Tibial nerve (tissue), 4 donors: ENCODE data around the gene OBP2B. TPM values are rescaled to one million over a fixed set of nuclear protein-coding genes. Genes with fewer than 3 reads are reported as not detected.

Experiments used
- DNase-seq, 2 donors: peaks; one replicate each; pipeline ENCODE4 v3.0.0-alpha.2; 2019; ENCODE audit warnings: low spot score in 2 of 2
- H3K27ac ChIP-seq, 4 donors: fragments of 200-600 bp; sonication (generic) in 3 of 4; one replicate each; pipeline ENCODE4 v1.5.1; 2017 to 2019; ENCODE audit warnings: mild to moderate bottlenecking in 1 of 4
- H3K27me3 ChIP-seq, 2 donors: fragments of 200-600 bp; sonication (generic) in 1 of 2; one replicate each; pipeline versions ENCODE4 v1.5.1 to v1.6.0; 2017 to 2019
- H3K36me3 ChIP-seq, 3 donors: fragments of 200-600 bp; sonication (generic); one replicate each; pipeline ENCODE4 v1.5.1; 2018 to 2019
- H3K4me1 ChIP-seq, 4 donors: fragments of 200-600 bp; sonication (generic) in 3 of 4; one replicate each; pipeline ENCODE4 v1.5.1; 2017 to 2019
- H3K4me3 ChIP-seq, 4 donors: fragments of 200-600 bp; sonication (generic) in 3 of 4; one replicate each; pipeline ENCODE4 v1.5.1; 2017 to 2019; ENCODE audit warnings: mild to moderate bottlenecking in 1 of 4, moderate library complexity in 1 of 4
- H3K9me3 ChIP-seq, 4 donors: fragments of 200-600 bp; sonication (generic) in 3 of 4; one replicate each; pipeline ENCODE4 v1.5.1; 2017 to 2019
- CTCF ChIP-seq, 5 experiments: fragments of 200-600 bp in 3 of 5; fragments of 450-650 bp in 2 of 5; sonication (generic) in 3 of 5; IDR thresholded peaks; one replicate each; pipeline ENCODE4 v1.5.1; 2016 to 2019; ENCODE audit warnings: antibody characterized with exemption in 5 of 5, mild to moderate bottlenecking in 3 of 5, moderate library complexity in 2 of 5
- EP300 ChIP-seq, 2 donors: sonication (generic); formaldehyde crosslinking; IDR thresholded peaks; one replicate each; pipeline ENCODE4 v1.6.1; 2017; ENCODE audit warnings: antibody characterized with exemption in 2 of 2, mild to moderate bottlenecking in 1 of 2
- POLR2A ChIP-seq, 2 donors: fragments of 450-650 bp; IDR thresholded peaks; one replicate each; pipeline ENCODE4 v1.6.1; 2017; ENCODE audit warnings: antibody characterized with exemption in 2 of 2, mild to moderate bottlenecking in 2 of 2, moderate library complexity in 2 of 2
- WGBS, 2 donors: methylation state at CpG; one replicate each; pipeline ENCODE4 v1.1.5; 2018; 5-methylcytosine and 5-hydroxymethylcytosine counted together
- total RNA-seq, 4 donors: library from RNA; depleted of rRNA; stranded (reverse); fragments of >200 nt; gene quantifications; one replicate each; pipeline ENCODE4 v1.1.0, GENCODE V29; 2016

Gene OBP2B
- total RNA-seq, 4 donors from 2014 or later, result not detected

- Histone ChIP-seq H3K4me3 (no peak overlapping the region), H3K36me3 (no peaks in the 10 kb centered on the region), H3K27ac (no peak overlapping the region), H3K27me3 (peaks cover 0 to 8% of the 10 kb centered on the region in 2 donors), H3K4me1 (no peaks in the 10 kb centered on the region), H3K9me3 (no peaks in the 10 kb centered on the region)
- WGBS, 2 donors, result 79 to 80% methylated on average over 10 of the region's 10 CpGs
- TF ChIP-seq POLR2A (IDR thresholded peaks at IDR 0.05) (no peak), CTCF (IDR thresholded peaks at IDR 0.05) (no peak), EP300 (IDR thresholded peaks at IDR 0.05) (no peak)
- DNase-seq, result no peak
Measured at GRCh38 chr9:133203506-133204075, 5.5 kb downstream of the OBP2B start.

DNA sequence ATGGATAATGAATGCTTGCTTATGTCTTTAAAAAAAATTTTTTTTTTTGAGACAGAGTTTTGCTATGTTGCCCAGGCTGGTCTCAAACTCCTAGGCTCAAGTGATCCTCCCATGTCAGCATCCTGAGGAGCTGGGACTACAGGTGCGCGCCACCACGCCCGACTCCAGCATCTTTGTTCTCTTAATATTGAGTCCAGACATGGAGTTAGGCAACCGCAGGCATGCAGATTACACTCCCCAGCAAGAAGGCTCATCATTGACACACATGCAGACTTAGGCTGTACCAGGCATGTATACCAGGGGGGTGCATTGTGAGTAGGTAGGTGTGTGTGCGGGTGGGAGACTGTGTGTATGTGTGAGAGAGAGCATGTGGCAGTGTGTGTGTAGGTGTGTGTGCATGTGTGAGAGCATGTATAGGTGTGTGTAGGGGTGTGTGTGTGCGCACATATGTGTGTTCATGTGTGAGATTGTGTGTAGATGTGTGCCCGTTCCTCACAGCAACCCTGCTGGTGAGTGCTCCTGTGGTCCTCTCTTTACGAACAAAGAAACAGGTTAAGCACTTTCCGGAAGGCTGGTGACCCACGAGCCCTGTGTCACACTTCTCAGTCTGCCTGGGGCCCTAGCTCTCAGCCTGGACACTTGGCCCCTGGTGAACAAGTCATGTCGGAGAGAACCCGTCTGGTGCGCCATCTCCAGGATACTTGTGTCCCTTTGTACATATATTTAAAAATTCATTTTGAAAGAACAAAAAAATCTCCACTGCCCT is 6.2 kb downstream of the OBP2B start:
- Histone ChIP-seq H3K27ac (no peak overlapping the region), H3K4me3 (no peak overlapping the region), H3K4me1 (no peaks in the 10 kb centered on the region), H3K36me3 (no peaks in the 10 kb centered on the region), H3K27me3 (peaks cover 0 to 8% of the 10 kb centered on the region in 2 donors), H3K9me3 (no peaks in the 10 kb centered on the region)
- WGBS, 2 donors, result 80 to 87% methylated on average over 14 of the region's 14 CpGs
- TF ChIP-seq POLR2A (IDR thresholded peaks at IDR 0.05), result no peak
- TF ChIP-seq EP300 (IDR thresholded peaks at IDR 0.05), result no peak
- no peak for TF ChIP-seq CTCF (IDR thresholded peaks at IDR 0.05)
- DNase-seq, result no peak

DNA sequence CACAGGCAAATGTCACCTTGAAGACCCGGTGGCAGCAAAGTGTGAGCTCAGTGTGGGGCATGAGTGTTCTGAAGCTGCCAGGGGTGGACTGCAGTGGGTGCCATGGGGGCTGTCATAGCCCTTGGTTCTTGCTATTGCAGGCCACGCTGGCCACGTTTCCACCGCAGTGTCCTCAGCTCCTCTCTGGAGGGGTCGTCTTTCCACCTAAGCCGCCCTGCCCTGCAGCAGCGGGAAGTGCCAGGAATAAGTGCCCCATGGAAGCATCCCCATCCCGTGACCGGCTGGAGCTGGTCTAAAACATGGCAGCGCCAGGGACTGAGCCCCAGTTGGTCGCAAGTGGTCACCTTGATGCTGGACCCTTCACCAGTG is 6.9 kb downstream of the OBP2B start:
- Histone ChIP-seq H3K9me3 (no peaks in the 10 kb centered on the region), H3K36me3 (no peaks in the 10 kb centered on the region), H3K4me3 (no peak overlapping the region), H3K27me3 (peaks cover 0 to 8% of the 10 kb centered on the region in 2 donors), H3K27ac (no peak overlapping the region), H3K4me1 (no peaks in the 10 kb centered on the region)
- 82 to 86% methylated on average over 11 of the region's 11 CpGs for WGBS, 2 donors
- DNase-seq, result no peak
- TF ChIP-seq POLR2A (IDR thresholded peaks at IDR 0.05) (no peak), CTCF (IDR thresholded peaks at IDR 0.05) (no peak), EP300 (IDR thresholded peaks at IDR 0.05) (no peak)

DNA sequence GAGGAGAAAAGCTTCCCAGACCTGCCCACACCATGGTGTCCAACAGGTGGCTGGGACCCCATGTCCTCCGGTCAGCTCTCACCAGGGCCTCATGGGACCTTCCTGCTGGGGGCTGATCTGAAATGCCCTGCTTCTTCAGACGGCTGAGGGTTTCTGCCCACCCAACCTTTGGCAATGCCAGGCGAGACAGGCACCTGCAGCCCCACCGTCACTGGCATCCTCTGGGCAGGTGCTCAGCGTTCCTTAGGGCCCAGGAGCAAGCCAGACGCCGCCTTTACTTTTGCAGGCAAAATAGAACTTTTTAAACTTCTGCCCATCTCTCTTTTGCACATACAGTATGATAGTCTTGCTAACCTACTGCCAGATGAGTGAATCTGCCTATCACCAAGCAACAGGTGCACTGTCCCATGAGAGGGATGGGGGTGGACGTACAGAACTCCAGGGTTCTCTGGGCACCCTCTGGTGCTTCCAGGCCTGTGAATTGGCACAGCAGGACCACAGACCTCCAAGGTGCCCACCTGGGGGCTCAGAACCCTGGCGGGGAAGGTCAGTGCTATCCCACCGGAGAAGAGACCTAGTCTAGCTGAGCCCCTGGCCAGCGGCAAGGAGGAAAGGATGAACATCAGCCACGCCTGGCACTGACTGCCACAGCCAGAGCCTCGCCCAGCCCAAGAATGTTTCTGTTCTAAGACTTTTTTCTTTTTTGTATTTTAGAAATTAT is 7.5 kb downstream of the OBP2B start:
- no peaks in the 10 kb centered on the region for H3K36me3 ChIP-seq
- H3K27ac ChIP-seq, result no peak overlapping the region
- no peaks in the 10 kb centered on the region for H3K4me1 ChIP-seq
- TF ChIP-seq EP300 (IDR thresholded peaks at IDR 0.05) (no peak), POLR2A (IDR thresholded peaks at IDR 0.05) (no peak), CTCF (IDR thresholded peaks at IDR 0.05) (no peak)
- no peaks in the 10 kb centered on the region for H3K9me3 ChIP-seq
- WGBS, 2 donors, result 75 to 78% methylated on average over 13 of the region's 13 CpGs
- H3K27me3 ChIP-seq, result peaks cover 0 to 8% of the 10 kb centered on the region in 2 donors
- no peak for DNase-seq
- H3K4me3 ChIP-seq, result no peak overlapping the region

GRCh38 chr9:133200631-133201030 is 8.4 kb downstream of the OBP2B start:
- Histone ChIP-seq H3K4me3 (no peak overlapping the region), H3K27me3 (peaks cover 0 to 8% of the 10 kb centered on the region in 2 donors), H3K36me3 (no peaks in the 10 kb centered on the region), H3K9me3 (no peaks in the 10 kb centered on the region), H3K27ac (no peak overlapping the region), H3K4me1 (no peaks in the 10 kb centered on the region)
- 81 to 91% methylated on average over 17 of the region's 17 CpGs for WGBS, 2 donors
- TF ChIP-seq POLR2A (IDR thresholded peaks at IDR 0.05), result no peak
- no peak for TF ChIP-seq CTCF (IDR thresholded peaks at IDR 0.05)
- no peak for TF ChIP-seq EP300 (IDR thresholded peaks at IDR 0.05)
- no peak for DNase-seq
